ENCODE measurements around the gene THAP6. TPM values are rescaled to one million over a fixed set of nuclear protein-coding genes. Genes with fewer than 3 reads are reported as not detected.
A peak's percentile ranks its signal among the peaks of the same experiment; 100 is the strongest.

The THAP6 gene, protein sequence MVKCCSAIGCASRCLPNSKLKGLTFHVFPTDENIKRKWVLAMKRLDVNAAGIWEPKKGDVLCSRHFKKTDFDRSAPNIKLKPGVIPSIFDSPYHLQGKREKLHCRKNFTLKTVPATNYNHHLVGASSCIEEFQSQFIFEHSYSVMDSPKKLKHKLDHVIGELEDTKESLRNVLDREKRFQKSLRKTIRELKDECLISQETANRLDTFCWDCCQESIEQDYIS
- 31.0 TPM for total RNA-seq (ENCODE audit: unreplicated experiment)
- long read RNA-seq, partial matches to known transcripts, result 1 of 5 reads
- long read RNA-seq, other reads (novel, unspliced or antisense), result 0 of 5 reads

DNA sequence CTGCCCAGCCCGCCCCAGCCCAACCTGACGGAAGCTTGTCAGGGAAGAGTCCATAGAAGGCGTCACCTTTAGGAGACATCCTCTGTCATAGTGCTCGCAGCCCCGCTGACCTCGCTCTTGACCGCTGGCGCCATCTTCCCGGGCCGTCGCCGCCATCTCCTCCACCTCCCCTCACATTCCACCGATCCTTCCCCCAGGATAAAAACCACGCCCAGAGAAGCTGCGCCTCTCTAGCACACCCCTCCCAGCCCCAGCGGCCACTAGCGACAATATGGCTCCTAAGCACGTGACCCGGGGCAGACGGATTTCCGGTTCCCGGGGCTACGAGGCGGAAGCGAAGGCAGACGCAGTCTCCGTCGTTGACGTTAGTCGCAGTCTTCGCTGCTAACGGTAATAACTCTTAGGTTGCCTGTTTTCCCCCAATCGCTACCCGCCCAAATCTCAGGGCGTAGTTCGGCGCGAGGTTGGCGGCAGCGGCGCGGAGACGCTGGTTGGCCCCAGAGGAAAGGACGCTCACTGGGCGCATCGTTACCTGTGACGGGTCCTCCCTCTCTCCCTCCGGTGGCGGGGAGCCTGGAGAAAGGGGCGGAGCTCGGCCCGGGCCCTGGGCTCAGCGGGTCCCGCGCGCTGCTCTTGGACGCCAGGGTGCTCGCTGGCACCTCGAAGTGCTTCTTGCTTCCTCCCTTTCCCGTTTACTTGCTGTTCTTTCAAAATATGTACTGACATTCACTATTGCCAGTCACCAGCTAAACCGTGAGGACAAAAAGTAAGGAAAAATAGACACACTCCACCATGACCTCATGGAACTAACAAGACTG lies at the start of gene THAP6, which contains the start of gene RCHY1:
Gene THAP6, plus strand, starts transcription at position 343 of the 818 bp plus-strand sequence. CDS start 980 bp downstream, outside the sequence.
Gene RCHY1, minus strand, starts transcription at position 273 of the 818 bp plus-strand sequence. Its CDS starts 117 bp downstream, at position 156.
- Mint-ChIP-seq H3K4me3 (ENCODE audit: unreplicated experiment) (no peak within 1 kb of the TSS), H3K27ac (ENCODE audit: unreplicated experiment) (peak within 1 kb of the TSS; percentile 88), H3K27me3 (ENCODE audit: unreplicated experiment) (peaks cover 2% of the 10 kb centered on the region), H3K9me3 (ENCODE audit: unreplicated experiment) (peaks cover 2% of the 10 kb centered on the region), H3K36me3 (ENCODE audit: unreplicated experiment) (no peaks in the 10 kb centered on the region), H3K4me1 (ENCODE audit: low read depth, unreplicated experiment) (peaks cover 4% of the 10 kb centered on the region)
- TF ChIP-seq, protein P1, sequence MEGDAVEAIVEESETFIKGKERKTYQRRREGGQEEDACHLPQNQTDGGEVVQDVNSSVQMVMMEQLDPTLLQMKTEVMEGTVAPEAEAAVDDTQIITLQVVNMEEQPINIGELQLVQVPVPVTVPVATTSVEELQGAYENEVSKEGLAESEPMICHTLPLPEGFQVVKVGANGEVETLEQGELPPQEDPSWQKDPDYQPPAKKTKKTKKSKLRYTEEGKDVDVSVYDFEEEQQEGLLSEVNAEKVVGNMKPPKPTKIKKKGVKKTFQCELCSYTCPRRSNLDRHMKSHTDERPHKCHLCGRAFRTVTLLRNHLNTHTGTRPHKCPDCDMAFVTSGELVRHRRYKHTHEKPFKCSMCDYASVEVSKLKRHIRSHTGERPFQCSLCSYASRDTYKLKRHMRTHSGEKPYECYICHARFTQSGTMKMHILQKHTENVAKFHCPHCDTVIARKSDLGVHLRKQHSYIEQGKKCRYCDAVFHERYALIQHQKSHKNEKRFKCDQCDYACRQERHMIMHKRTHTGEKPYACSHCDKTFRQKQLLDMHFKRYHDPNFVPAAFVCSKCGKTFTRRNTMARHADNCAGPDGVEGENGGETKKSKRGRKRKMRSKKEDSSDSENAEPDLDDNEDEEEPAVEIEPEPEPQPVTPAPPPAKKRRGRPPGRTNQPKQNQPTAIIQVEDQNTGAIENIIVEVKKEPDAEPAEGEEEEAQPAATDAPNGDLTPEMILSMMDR (IDR thresholded peaks at IDR 0.05; ENCODE audit: partially characterized antibody, unreplicated experiment), result no peak
- peak; percentile 94 for DNase-seq

DNA sequence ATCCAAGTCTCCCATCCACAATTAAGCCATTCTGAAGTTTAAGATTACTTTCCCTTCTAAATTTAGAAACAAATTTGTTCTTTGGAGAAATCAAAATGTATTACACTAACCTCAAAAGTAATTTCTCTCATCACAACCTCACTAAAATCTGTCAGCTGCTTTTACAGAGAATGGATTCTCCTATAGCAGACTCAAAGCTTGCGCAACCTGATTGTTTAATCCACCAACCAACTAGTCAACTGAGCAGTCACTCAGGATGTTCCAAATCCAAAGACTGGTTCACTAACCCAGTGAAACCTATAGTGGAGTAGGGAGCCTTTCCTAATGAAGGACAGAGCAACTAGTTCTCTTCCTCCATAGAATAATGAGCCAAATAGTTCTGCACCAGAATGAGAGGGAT lies 44.4 kb upstream of the THAP6 start:
- no peak for DNase-seq
- Mint-ChIP-seq H3K27me3 (ENCODE audit: unreplicated experiment) (no peaks in the 10 kb centered on the region), H3K4me3 (ENCODE audit: unreplicated experiment) (no peak overlapping the region), H3K27ac (ENCODE audit: unreplicated experiment) (no peak overlapping the region), H3K9me3 (ENCODE audit: unreplicated experiment) (no peaks in the 10 kb centered on the region), H3K4me1 (ENCODE audit: low read depth, unreplicated experiment) (no peaks in the 10 kb centered on the region), H3K36me3 (ENCODE audit: unreplicated experiment) (no peaks in the 10 kb centered on the region)
- TF ChIP-seq, protein P1 (IDR thresholded peaks at IDR 0.05; ENCODE audit: partially characterized antibody, unreplicated experiment), result no peak

DNA sequence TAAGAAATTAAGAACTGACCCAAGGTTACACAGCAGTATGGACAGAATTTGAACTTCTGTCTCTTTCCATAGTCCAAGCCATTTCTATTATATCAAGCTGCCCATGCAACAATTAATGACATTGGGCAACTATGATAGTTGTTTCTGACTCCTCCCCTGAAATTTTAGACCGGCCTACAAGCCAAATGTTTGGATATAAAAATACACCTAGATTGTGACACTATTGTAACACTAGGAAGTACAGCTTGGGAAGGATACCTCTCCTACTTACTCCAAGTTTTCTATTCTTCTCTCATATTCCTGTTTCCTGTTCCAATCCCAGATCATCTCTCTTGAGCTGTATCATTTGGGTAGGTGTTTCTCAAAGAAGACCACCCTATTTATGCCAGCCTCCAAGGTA lies 43.5 kb upstream of the THAP6 start:
- Mint-ChIP-seq H3K4me3 (ENCODE audit: unreplicated experiment) (no peak overlapping the region), H3K4me1 (ENCODE audit: low read depth, unreplicated experiment) (no peaks in the 10 kb centered on the region), H3K27me3 (ENCODE audit: unreplicated experiment) (no peaks in the 10 kb centered on the region), H3K36me3 (ENCODE audit: unreplicated experiment) (no peaks in the 10 kb centered on the region), H3K9me3 (ENCODE audit: unreplicated experiment) (no peaks in the 10 kb centered on the region), H3K27ac (ENCODE audit: unreplicated experiment) (no peak overlapping the region)
- TF ChIP-seq, protein P1 (IDR thresholded peaks at IDR 0.05; ENCODE audit: partially characterized antibody, unreplicated experiment), result no peak
- no peak for DNase-seq

DNA sequence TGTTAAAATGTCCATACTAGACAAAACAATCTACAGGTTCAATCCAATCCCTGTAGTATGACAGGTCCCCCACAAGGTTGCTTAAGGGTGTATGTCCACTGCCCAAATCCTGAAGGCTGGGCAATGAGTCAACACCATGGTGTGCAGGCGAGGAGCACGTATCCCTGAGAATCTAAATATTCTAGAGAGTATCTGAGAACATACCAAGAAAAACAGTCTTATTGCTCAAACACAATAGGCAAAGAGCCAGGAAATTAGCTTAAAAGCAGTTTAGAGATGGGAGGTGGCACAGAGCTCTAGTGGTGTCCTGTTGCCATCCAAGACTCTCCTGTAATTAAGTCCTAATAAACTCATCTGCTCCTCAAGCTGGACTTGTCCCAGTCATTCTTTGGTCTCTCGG lies 37.1 kb upstream of the THAP6 start:
- no peak for DNase-seq
- no peaks in the 10 kb centered on the region for H3K27me3 Mint-ChIP-seq (ENCODE audit: unreplicated experiment)
- no peak overlapping the region for H3K27ac Mint-ChIP-seq (ENCODE audit: unreplicated experiment)
- no peaks in the 10 kb centered on the region for H3K4me1 Mint-ChIP-seq (ENCODE audit: low read depth, unreplicated experiment)
- peaks cover 6% of the 10 kb centered on the region for H3K36me3 Mint-ChIP-seq (ENCODE audit: unreplicated experiment)
- TF ChIP-seq, protein P1 (IDR thresholded peaks at IDR 0.05; ENCODE audit: partially characterized antibody, unreplicated experiment), result no peak
- H3K9me3 Mint-ChIP-seq (ENCODE audit: unreplicated experiment), result no peaks in the 10 kb centered on the region
- no peak overlapping the region for H3K4me3 Mint-ChIP-seq (ENCODE audit: unreplicated experiment)
